ENCODE measurements around the gene PGAP6. TPM values are rescaled to one million over a fixed set of nuclear protein-coding genes. Genes with fewer than 3 reads are reported as not detected.
A peak's percentile ranks its signal among the peaks of the same experiment; 100 is the strongest.

The PGAP6 gene
- total RNA-seq, 1 experiment from 2014 or later = 128 TPM

DNA sequence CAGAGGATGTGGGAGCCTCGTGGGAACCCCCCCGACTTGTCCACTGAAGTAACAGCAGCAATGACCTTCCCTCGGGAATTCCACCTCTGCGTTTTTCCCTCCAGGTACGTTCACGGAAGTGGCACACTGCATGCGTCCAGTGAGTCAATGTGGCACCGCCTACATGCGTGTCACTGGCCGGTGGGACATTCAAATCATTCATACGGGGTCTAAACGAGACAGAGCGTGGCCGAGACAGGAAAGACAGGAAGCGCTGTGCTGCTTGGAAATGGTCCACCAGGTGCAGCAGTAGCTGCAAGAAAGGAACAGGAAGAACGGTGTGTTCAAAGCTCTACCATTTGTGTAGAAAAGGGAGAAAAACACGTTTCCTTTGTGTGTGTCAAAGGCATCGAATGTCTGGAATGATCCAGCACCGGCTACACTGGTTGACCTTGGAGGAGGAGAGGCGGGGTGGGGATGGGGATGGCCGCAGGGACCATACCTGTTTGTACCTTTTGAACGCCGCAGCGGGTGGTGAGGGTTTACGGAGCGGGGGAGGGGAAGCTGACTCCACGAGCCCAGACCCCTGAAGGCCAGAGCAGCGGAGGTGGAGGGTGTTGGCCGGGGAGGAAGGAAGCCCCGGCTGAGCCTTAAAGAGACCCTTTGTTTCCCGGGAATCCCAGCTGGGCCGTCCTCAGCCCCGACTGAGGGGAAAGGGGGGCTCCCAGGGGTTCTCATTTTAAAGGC is 1.7 kb upstream of the PGAP6 start:
- TF ChIP-seq POLR2AphosphoS5 (IDR thresholded peaks at IDR 0.05; ENCODE audit: low read depth, low read length) (no peak), SIN3A (IDR thresholded peaks at IDR 0.05; ENCODE audit: borderline replicate concordance, insufficient read depth, low read depth, low read length) (no peak), TCF7L2 (IDR thresholded peaks at IDR 0.05; ENCODE audit: low read depth, low read length) (no peak)
- TF ChIP-seq, protein P1, sequence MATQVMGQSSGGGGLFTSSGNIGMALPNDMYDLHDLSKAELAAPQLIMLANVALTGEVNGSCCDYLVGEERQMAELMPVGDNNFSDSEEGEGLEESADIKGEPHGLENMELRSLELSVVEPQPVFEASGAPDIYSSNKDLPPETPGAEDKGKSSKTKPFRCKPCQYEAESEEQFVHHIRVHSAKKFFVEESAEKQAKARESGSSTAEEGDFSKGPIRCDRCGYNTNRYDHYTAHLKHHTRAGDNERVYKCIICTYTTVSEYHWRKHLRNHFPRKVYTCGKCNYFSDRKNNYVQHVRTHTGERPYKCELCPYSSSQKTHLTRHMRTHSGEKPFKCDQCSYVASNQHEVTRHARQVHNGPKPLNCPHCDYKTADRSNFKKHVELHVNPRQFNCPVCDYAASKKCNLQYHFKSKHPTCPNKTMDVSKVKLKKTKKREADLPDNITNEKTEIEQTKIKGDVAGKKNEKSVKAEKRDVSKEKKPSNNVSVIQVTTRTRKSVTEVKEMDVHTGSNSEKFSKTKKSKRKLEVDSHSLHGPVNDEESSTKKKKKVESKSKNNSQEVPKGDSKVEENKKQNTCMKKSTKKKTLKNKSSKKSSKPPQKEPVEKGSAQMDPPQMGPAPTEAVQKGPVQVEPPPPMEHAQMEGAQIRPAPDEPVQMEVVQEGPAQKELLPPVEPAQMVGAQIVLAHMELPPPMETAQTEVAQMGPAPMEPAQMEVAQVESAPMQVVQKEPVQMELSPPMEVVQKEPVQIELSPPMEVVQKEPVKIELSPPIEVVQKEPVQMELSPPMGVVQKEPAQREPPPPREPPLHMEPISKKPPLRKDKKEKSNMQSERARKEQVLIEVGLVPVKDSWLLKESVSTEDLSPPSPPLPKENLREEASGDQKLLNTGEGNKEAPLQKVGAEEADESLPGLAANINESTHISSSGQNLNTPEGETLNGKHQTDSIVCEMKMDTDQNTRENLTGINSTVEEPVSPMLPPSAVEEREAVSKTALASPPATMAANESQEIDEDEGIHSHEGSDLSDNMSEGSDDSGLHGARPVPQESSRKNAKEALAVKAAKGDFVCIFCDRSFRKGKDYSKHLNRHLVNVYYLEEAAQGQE (IDR thresholded peaks at IDR 0.05; ENCODE audit: insufficient read depth in 1 of 2, low read depth in 2 of 2, low read length in 1 of 2) = no peak
- TF ChIP-seq, protein P2, sequence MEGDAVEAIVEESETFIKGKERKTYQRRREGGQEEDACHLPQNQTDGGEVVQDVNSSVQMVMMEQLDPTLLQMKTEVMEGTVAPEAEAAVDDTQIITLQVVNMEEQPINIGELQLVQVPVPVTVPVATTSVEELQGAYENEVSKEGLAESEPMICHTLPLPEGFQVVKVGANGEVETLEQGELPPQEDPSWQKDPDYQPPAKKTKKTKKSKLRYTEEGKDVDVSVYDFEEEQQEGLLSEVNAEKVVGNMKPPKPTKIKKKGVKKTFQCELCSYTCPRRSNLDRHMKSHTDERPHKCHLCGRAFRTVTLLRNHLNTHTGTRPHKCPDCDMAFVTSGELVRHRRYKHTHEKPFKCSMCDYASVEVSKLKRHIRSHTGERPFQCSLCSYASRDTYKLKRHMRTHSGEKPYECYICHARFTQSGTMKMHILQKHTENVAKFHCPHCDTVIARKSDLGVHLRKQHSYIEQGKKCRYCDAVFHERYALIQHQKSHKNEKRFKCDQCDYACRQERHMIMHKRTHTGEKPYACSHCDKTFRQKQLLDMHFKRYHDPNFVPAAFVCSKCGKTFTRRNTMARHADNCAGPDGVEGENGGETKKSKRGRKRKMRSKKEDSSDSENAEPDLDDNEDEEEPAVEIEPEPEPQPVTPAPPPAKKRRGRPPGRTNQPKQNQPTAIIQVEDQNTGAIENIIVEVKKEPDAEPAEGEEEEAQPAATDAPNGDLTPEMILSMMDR (IDR thresholded peaks at IDR 0.05) = no peak
- no TSS peak for BruUV-seq (replicated peaks)
- H3K4me3 ChIP-seq (ENCODE audit: low read depth in 2 of 2, low read length in 2 of 2) = peak overlapping the region; percentile 66 to 83; a peak in 3 of 4 replicates
- H3K4me1 ChIP-seq (ENCODE audit: control insufficient read depth, insufficient read depth, low read length) = peaks cover 49% of the 10 kb centered on the region
- no peaks in the 10 kb centered on the region for H3K27me3 ChIP-seq (ENCODE audit: control insufficient read depth, insufficient read depth, low read length)
- H3K9me3 ChIP-seq (ENCODE audit: control insufficient read depth, insufficient read depth, low read depth, low read length) = no peaks in the 10 kb centered on the region
- in situ Hi-C loops (cut with HindIII; ENCODE audit: low pct_unique_long_range_greater_than_20kb, low sequenced_read_pairs) = no loop called here
- H3K36me3 ChIP-seq (ENCODE audit: control insufficient read depth, insufficient read depth, low read length) = no peaks in the 10 kb centered on the region
- H3K27ac ChIP-seq (ENCODE audit: low read length) = peak overlapping the region; percentile 87
- DNase-seq (ENCODE audit: low read depth, low spot score) (no peak), ATAC-seq (0 out of 2 replicates have a peak, but pooled peaks have one; percentile 23)
- CTCF ChIA-PET = interaction anchor here (0.6 kb wide), 1 partner anchor 37 kb away, joined by 3 read pairs; no protein-coding TSS in a partner anchor
- intact Hi-C loops (cut with micrococcal nuclease; ENCODE audit: unreplicated experiment) = no loop called here
- POLR2A ChIA-PET = no interaction called here

GRCh38 chr16:381012-381788 is 578 bp downstream of the PGAP6 start:
- Histone ChIP-seq H3K4me3 (ENCODE audit: low read depth in 2 of 2, low read length in 2 of 2) (peak overlapping the region; percentile 73 to 84), H3K36me3 (ENCODE audit: control insufficient read depth, insufficient read depth, low read length) (no peaks in the 10 kb centered on the region), H3K27ac (ENCODE audit: low read length) (peak overlapping the region; percentile 84), H3K9me3 (ENCODE audit: control insufficient read depth, insufficient read depth, low read depth, low read length) (no peaks in the 10 kb centered on the region), H3K4me1 (ENCODE audit: control insufficient read depth, insufficient read depth, low read length) (peaks cover 38% of the 10 kb centered on the region), H3K27me3 (ENCODE audit: control insufficient read depth, insufficient read depth, low read length) (no peaks in the 10 kb centered on the region)
- no TSS peak for BruUV-seq (replicated peaks)
- ATAC-seq (peak; percentile 67), DNase-seq (ENCODE audit: low read depth, low spot score) (no peak)
- intact Hi-C loops (cut with micrococcal nuclease; ENCODE audit: unreplicated experiment) (no loop called here), in situ Hi-C loops (cut with HindIII; ENCODE audit: low pct_unique_long_range_greater_than_20kb, low sequenced_read_pairs) (no loop called here)
- CTCF ChIA-PET = no interaction called here
- POLR2A ChIA-PET = no interaction called here
- TF ChIP-seq, protein P1 (IDR thresholded peaks at IDR 0.05; ENCODE audit: insufficient read depth in 1 of 2, low read depth in 2 of 2, low read length in 1 of 2) = no peak
- TF ChIP-seq, protein P2 (IDR thresholded peaks at IDR 0.05) = no peak
- TF ChIP-seq SIN3A (IDR thresholded peaks at IDR 0.05; ENCODE audit: borderline replicate concordance, insufficient read depth, low read depth, low read length) (peak; percentile 18; the same call in 1 of the 2 replicates), TCF7L2 (IDR thresholded peaks at IDR 0.05; ENCODE audit: low read depth, low read length) (no peak)
